DMS79 treated with DMSO at 0.1 percent for 48 hours (cell line): ENCODE data around the gene SORL1.
A peak's percentile ranks its signal among the peaks of the same experiment; 100 is the strongest.
"Not testable (repeated sequence)": the region's sequence is repeated elsewhere in the genome, so short reads cannot be mapped to it uniquely, and the experiment has no call there.

Experiments
- DNase-seq: peaks from one replicate; lab custom pipeline; 2025; lab: John Stamatoyannopoulos, UW

Gene SORL1

GRCh38 chr11:121451986-121452608, at the start of gene SORL1:
Gene SORL1 (plus strand): TSS chr11:121452314. CDS start chr11:121452332, 18 bp downstream.
- DNase-seq, result peak; percentile 84

- DNase-seq, result no peak
These were observed 46.5 kb upstream of the SORL1 start for GRCh38 chr11:121405646-121406045.

GRCh38 chr11:121406291-121406690, 45.8 kb upstream of the SORL1 start:
- no peak for DNase-seq

- DNase-seq, result no peak
These were observed 43.3 kb upstream of the SORL1 start for GRCh38 chr11:121408830-121409229.

GRCh38 chr11:121410041-121410440, 42.1 kb upstream of the SORL1 start:
- DNase-seq, result not testable (repeated sequence)

- not testable (repeated sequence) for DNase-seq
These were observed 40.8 kb upstream of the SORL1 start for GRCh38 chr11:121411330-121411729.

- DNase-seq, result no peak
These were observed 40.0 kb upstream of the SORL1 start for GRCh38 chr11:121412000-121412587.

GRCh38 chr11:121412711-121413415, 39.3 kb upstream of the SORL1 start:
- no peak for DNase-seq

GRCh38 chr11:121414141-121414913, 37.8 kb upstream of the SORL1 start:
- no peak for DNase-seq

- DNase-seq, result no peak
These were observed 36.3 kb upstream of the SORL1 start for GRCh38 chr11:121415856-121416255.

GRCh38 chr11:121417055-121417551, 35.0 kb upstream of the SORL1 start:
- peak; percentile 98 for DNase-seq

- no peak for DNase-seq
These were observed 34.5 kb upstream of the SORL1 start for GRCh38 chr11:121417607-121418006.

- DNase-seq, result no peak
These were observed 33.4 kb upstream of the SORL1 start for GRCh38 chr11:121418625-121419114.

GRCh38 chr11:121419836-121420235, 32.3 kb upstream of the SORL1 start:
- no peak for DNase-seq

GRCh38 chr11:121420398-121420797, 31.7 kb upstream of the SORL1 start:
- no peak for DNase-seq

GRCh38 chr11:121421149-121421901, 30.8 kb upstream of the SORL1 start:
- DNase-seq, result no peak

- no peak for DNase-seq
These were observed 29.4 kb upstream of the SORL1 start for GRCh38 chr11:121422675-121423074.

GRCh38 chr11:121425828-121426227, 26.3 kb upstream of the SORL1 start:
- DNase-seq, result no peak

GRCh38 chr11:121426476-121427399, 25.4 kb upstream of the SORL1 start:
- peak; percentile 19 for DNase-seq

GRCh38 chr11:121427400-121427744, 24.7 kb upstream of the SORL1 start:
- no peak for DNase-seq
